Spleen (tissue), 7 donors: ENCODE measurements around the gene SMIM35.
A peak's percentile ranks its signal among the peaks of the same experiment; 100 is the strongest.

ENCODE experiments used
- CTCF ChIP-seq, 11 experiments: fragments of 200-600 bp in 7 of 11; fragments of 450-650 bp in 4 of 11; sonication (generic) in 4 of 11; IDR thresholded peaks in 8 of 11; conservative IDR thresholded peaks in 3 of 11; 1 replicate in 7 of 11; 2 replicates in 4 of 11; pipeline versions ENCODE4 v1.4.0 to v1.8.0; 2016 to 2021; ENCODE audit warnings: antibody characterized with exemption in 11 of 11, inconsistent platforms in 4 of 11, mild to moderate bottlenecking in 1 of 11
- POLR2A ChIP-seq, 3 donors: fragments of 450-650 bp; IDR thresholded peaks; one replicate each; pipeline ENCODE4 v1.5.1; 2017; ENCODE audit warnings: antibody characterized with exemption in 3 of 3, mild to moderate bottlenecking in 1 of 3
- POLR2AphosphoS5 ChIP-seq, 3 donors: sonication (generic); formaldehyde crosslinking; IDR thresholded peaks; one replicate each; pipeline ENCODE4 v1.5.1; 2017; ENCODE audit warnings: antibody characterized with exemption in 3 of 3
- donor health status: DM: no; HTN: no; CAD: no; lungs with moderate emphysema.
- donor health status: DM: no; HTN: no; CAD: no.
- donor health status: DM: no; HTN: no; CAD: no.

GRCh38 chr11:117998664-117999353 lies 88.0 kb downstream of the SMIM35 start:
- TF ChIP-seq CTCF (IDR thresholded peaks at IDR 0.05 in 8 of 11, conservative IDR thresholded peaks at IDR 0.05 in 3 of 11) = no peak
- TF ChIP-seq POLR2AphosphoS5 (IDR thresholded peaks at IDR 0.05) = peak; percentile 31 to 80 (median 34)
- TF ChIP-seq POLR2A (IDR thresholded peaks at IDR 0.05) = no peak
